K562 (cell line): ENCODE results near the gene PDZRN3. TPM values are rescaled to one million over a fixed set of nuclear protein-coding genes. Genes with fewer than 3 reads are reported as not detected.

Experiments
- ATAC-seq: fragments of 200-7000 bp; cut with Tn5 transposase; 3 replicates; pipeline ENCODE4 v1.9.1; 2020; ENCODE audit warnings: moderate library complexity
- BruUV-seq: library from RNA; stranded (reverse); fragments of 400-500 nt; replicated peaks from 2 replicates; lab custom pipeline; 2021; lab: Mats Ljungman, UMichigan
- CTCF ChIA-PET: fragments of 300-600 bp; formaldehyde crosslinking; extraction: SDS; loops from one replicate; lab custom pipeline; 2021; ENCODE audit warnings: low intra/inter-chr PET ratio; lab: Yijun Ruan, JAX
- POLR2A ChIA-PET: fragments of 300-600, 350-650 bp; sonication (Branson Sonifier 250); formaldehyde crosslinking; extraction: SDS; loops from one replicate; lab custom pipeline; 2021; ENCODE audit warnings: antibody characterized with exemption, inconsistent platforms; lab: Yijun Ruan, JAX
- DNase-seq, 4 experiments: peaks; one replicate each; pipeline versions ENCODE4 v3.0.0 to v3.0.0-alpha.2; 2011 to 2018; ENCODE audit warnings: low spot score in 3 of 4, mixed read lengths in 3 of 4; ENCODE audit errors: extremely low read depth in 1 of 4
- FAIRE-seq: peaks from 2 replicates; lab custom pipeline; 2011; peaks lifted over from hg19 to GRCh38; lab: Jason Lieb, UNC
- H2AFZ ChIP-seq: 2 replicates; pipeline ENCODE4 v1.6.0; 2011; ENCODE audit warnings: low read depth, low read length, control low read depth, inconsistent platforms
- H3K27ac ChIP-seq: fragments of 200-600 bp; 3 replicates; pipeline ENCODE4 v1.8.0; 2011; ENCODE audit warnings: low read depth, mild to moderate bottlenecking, control low read depth, inconsistent platforms, low read length, moderate library complexity, mixed read lengths; ENCODE audit errors: extremely low read depth
- H3K27me3 ChIP-seq, 2 experiments: fragments of 300-600 bp in 1 of 2; 2 replicates in 1 of 2; 3 replicates in 1 of 2; pipeline versions ENCODE4 v1.6.0 to v1.8.0; 2011; ENCODE audit warnings: inconsistent platforms in 2 of 2, low read length in 2 of 2, mild to moderate bottlenecking in 1 of 2, mixed read lengths in 1 of 2, moderate library complexity in 1 of 2; ENCODE audit not compliant: control insufficient read depth in 2 of 2, insufficient read depth in 2 of 2
- H3K36me3 ChIP-seq: fragments of 300-600 bp; 3 replicates; pipeline ENCODE4 v1.8.0; 2011; ENCODE audit warnings: mild to moderate bottlenecking, low read length, inconsistent platforms; ENCODE audit not compliant: control insufficient read depth, insufficient read depth
- H3K4me1 ChIP-seq, 2 experiments: fragments of 200-600 bp in 1 of 2; replicated peaks in 1 of 2; 2 replicates in 1 of 2; 3 replicates in 1 of 2; pipeline versions ENCODE4 v1.5.1 to v1.8.0; 2011; ENCODE audit warnings: inconsistent platforms in 2 of 2, low read length in 2 of 2, mild to moderate bottlenecking in 1 of 2, mixed read lengths in 1 of 2, moderate library complexity in 1 of 2; ENCODE audit not compliant: control insufficient read depth in 2 of 2, insufficient read depth in 2 of 2
- H3K4me2 ChIP-seq: 2 replicates; pipeline ENCODE4 v1.6.1; 2011; ENCODE audit warnings: low read length, control low read depth, inconsistent platforms, mixed read lengths; ENCODE audit not compliant: insufficient read depth
- H3K4me3 ChIP-seq: fragments of 200-600 bp; sonication (generic), shearing (Covaris generic); 2 replicates; pipeline ENCODE4 v1.5.1; 2016; ENCODE audit warnings: control low read depth, inconsistent platforms
- H3K79me2 ChIP-seq: fragments of 200-600 bp; 3 replicates; pipeline ENCODE4 v1.8.0; 2011; ENCODE audit warnings: low read length, inconsistent platforms; ENCODE audit not compliant: control insufficient read depth, insufficient read depth
- H3K9ac ChIP-seq, 2 experiments: 2 replicates each; pipeline versions ENCODE4 v1.6.0 to v1.6.1; 2011; ENCODE audit warnings: low read depth in 2 of 2, low read length in 2 of 2, control low read depth in 1 of 2, inconsistent platforms in 1 of 2, mild to moderate bottlenecking in 1 of 2, mixed read lengths in 1 of 2; ENCODE audit not compliant: insufficient read depth in 1 of 2
- H3K9me1 ChIP-seq: one replicate; pipeline ENCODE4 v1.6.0; 2011; ENCODE audit warnings: inconsistent platforms, mild to moderate bottlenecking, low read length, moderate library complexity; ENCODE audit not compliant: control insufficient read depth, insufficient read depth
- H3K9me3 ChIP-seq: replicated peaks from 2 replicates; pipeline ENCODE4 v1.5.1; 2011; ENCODE audit warnings: low read depth, low read length, inconsistent platforms; ENCODE audit not compliant: control insufficient read depth, insufficient read depth
- H4K20me1 ChIP-seq: replicated peaks from 2 replicates; pipeline ENCODE4 v1.6.1; 2011; ENCODE audit warnings: low read length, inconsistent platforms, mixed read lengths; ENCODE audit not compliant: control insufficient read depth, insufficient read depth
- BHLHE40 ChIP-seq: IDR thresholded peaks from 2 replicates; pipeline ENCODE4 v1.6.1; 2011; ENCODE audit warnings: low read length, improper control_type of control experiment
- WGBS: fragments of 100-300 bp; shearing (Covaris generic); methylation state at CpG from one replicate; pipeline ENCODE4 v1.1.6; 2016; ENCODE audit warnings: low coverage, mixed read lengths; ENCODE audit not compliant: insufficient coverage; ENCODE audit errors: missing lambda C conversion rate; 5-methylcytosine and 5-hydroxymethylcytosine counted together
- in situ Hi-C: fragments of 300-500 bp; cut with MboI; formaldehyde crosslinking; loops from 4 replicates; pipeline ENCODE4 v1.15.0; 2018; ENCODE audit warnings: inconsistent platforms, mixed read lengths
- intact Hi-C: fragments of 100-400 bp; cut with micrococcal nuclease; formaldehyde crosslinking; loops from 2 replicates; pipeline ENCODE4 v1.14.2; 2022
- polyA plus RNA-seq, 8 experiments: library from polyadenylated mRNA; depleted of rRNA in 4 of 8; stranded (reverse) in 5 of 8; unstranded in 3 of 8; fragments of >200 nt; fragmentation: Nextera tagmentation in 2 of 8; fragmentation: Illumina TruSeq in 1 of 8; extraction: Ambion mirVana in 2 of 8; extraction: Trizol in 1 of 8; gene quantifications; 2 replicates each; pipeline versions ENCODE4 v1.2.1 to v1.2.3, GENCODE V29; 2011 to 2014; ENCODE audit warnings: inconsistent platforms in 1 of 8, missing spikeins in 1 of 8
- total RNA-seq, 7 experiments: library from RNA; depleted of rRNA in 6 of 7; stranded (reverse); fragments of >200 nt in 6 of 7; fragmentation: Illumina TruSeq in 2 of 7; extraction: Trizol in 2 of 7; gene quantifications; 2 replicates each; pipeline versions ENCODE4 v1.2.1 to v1.2.3, GENCODE V29; 2011 to 2021; ENCODE audit warnings: low replicate concordance in 1 of 7
- TF ChIP-seq, protein P1 (sequence below): sonication (generic); formaldehyde crosslinking; IDR thresholded peaks from 2 replicates; pipeline ENCODE4 v1.5.0; 2020; ENCODE audit warnings: missing genetic modification reagents

PDZRN3 gene
- total and polyA plus RNA-seq, 9 of the 15 experiments (the other 6 are each of a cell fraction or from before 2014, with no cell fraction given), result 0.16 TPM; not detected in 8

- no peak for DNase-seq
- FAIRE-seq, result no peak
- ChIA-PET CTCF (no interaction called here), POLR2A (no interaction called here)
- H2AFZ ChIP-seq, result no peak overlapping the region
- H4K20me1 ChIP-seq, result no peaks in the 10 kb centered on the region
- ATAC-seq, result no peak
- no peaks in the 10 kb centered on the region for H3K79me2 ChIP-seq
- under 1% methylated on average over 21 of the region's 23 CpGs for WGBS
- intact Hi-C loops (no loop called here), in situ Hi-C loops (no loop called here)
- no peaks in the 10 kb centered on the region for H3K9me1 ChIP-seq
- H3K27me3 ChIP-seq, result peaks cover 0 to 4% of the 10 kb centered on the region in 2 experiments; a peak in 2 of 5 replicates
- H3K9me3 ChIP-seq, result no peaks in the 10 kb centered on the region
- no TSS peak for BruUV-seq
- TF ChIP-seq, protein P1, sequence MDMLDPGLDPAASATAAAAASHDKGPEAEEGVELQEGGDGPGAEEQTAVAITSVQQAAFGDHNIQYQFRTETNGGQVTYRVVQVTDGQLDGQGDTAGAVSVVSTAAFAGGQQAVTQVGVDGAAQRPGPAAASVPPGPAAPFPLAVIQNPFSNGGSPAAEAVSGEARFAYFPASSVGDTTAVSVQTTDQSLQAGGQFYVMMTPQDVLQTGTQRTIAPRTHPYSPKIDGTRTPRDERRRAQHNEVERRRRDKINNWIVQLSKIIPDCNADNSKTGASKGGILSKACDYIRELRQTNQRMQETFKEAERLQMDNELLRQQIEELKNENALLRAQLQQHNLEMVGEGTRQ (CRISPR knock-in tag), result no peak
- no peak for TF ChIP-seq BHLHE40
- no peaks in the 10 kb centered on the region for H3K36me3 ChIP-seq
- H3K27ac ChIP-seq, result no peak overlapping the region
- no peak overlapping the region for H3K9ac ChIP-seq
- no peak overlapping the region for H3K4me2 ChIP-seq
- no peaks in the 10 kb centered on the region for H3K4me1 ChIP-seq
- H3K4me3 ChIP-seq, result no peak overlapping the region
These were observed 125.7 kb downstream of the PDZRN3 start for GRCh38 chr3:73498764-73499622.
